AG08395 (cell line): ENCODE data around the gene MED31.
A peak's percentile ranks its signal among the peaks of the same experiment; 100 is the strongest.
"Not testable (repeated sequence)": the region's sequence is repeated elsewhere in the genome, so short reads cannot be mapped to it uniquely, and the experiment has no call there.

Source experiments
- DNase-seq: peaks from one replicate; pipeline ENCODE4 v3.0.0; 2012; ENCODE audit warnings: mixed read lengths, low spot score

MED31 gene

GRCh38 chr17:6677158-6677831 is 25.9 kb upstream of the MED31 start:
- peak; percentile 68 for DNase-seq

GRCh38 chr17:6676802-6677157 is 25.4 kb upstream of the MED31 start:
- DNase-seq: no peak

GRCh38 chr17:6675201-6675825 is 23.9 kb upstream of the MED31 start:
- DNase-seq: no peak

GRCh38 chr17:6674586-6674985 is 23.2 kb upstream of the MED31 start:
- no peak for DNase-seq

- DNase-seq: no peak
Measured at GRCh38 chr17:6671431-6671830, 20.0 kb upstream of the MED31 start.

GRCh38 chr17:6670999-6671398 is 19.6 kb upstream of the MED31 start:
- DNase-seq: no peak

GRCh38 chr17:6670571-6670970 is 19.2 kb upstream of the MED31 start:
- no peak for DNase-seq

- DNase-seq: no peak
Measured at GRCh38 chr17:6669479-6670212, 18.2 kb upstream of the MED31 start.

- DNase-seq: no peak
Measured at GRCh38 chr17:6668727-6669425, 17.5 kb upstream of the MED31 start.

- no peak for DNase-seq
Measured at GRCh38 chr17:6668219-6668618, 16.8 kb upstream of the MED31 start.

GRCh38 chr17:6667516-6667915 is 16.1 kb upstream of the MED31 start:
- DNase-seq: no peak

- no peak for DNase-seq
Measured at GRCh38 chr17:6666557-6666956, 15.2 kb upstream of the MED31 start.

- peak; percentile 89 for DNase-seq
Measured at GRCh38 chr17:6666077-6666521, 14.7 kb upstream of the MED31 start.

GRCh38 chr17:6663200-6663599 is 11.8 kb upstream of the MED31 start:
- DNase-seq: not testable (repeated sequence)

GRCh38 chr17:6661464-6661848 is 10.1 kb upstream of the MED31 start:
- DNase-seq: no peak

- DNase-seq: no peak
Measured at GRCh38 chr17:6660805-6661463, 9.5 kb upstream of the MED31 start.

- no peak for DNase-seq
Measured at GRCh38 chr17:6660101-6660500, 8.7 kb upstream of the MED31 start.

- not testable (repeated sequence) for DNase-seq
Measured at GRCh38 chr17:6658411-6658810, 7.0 kb upstream of the MED31 start.

GRCh38 chr17:6657633-6658287 is 6.4 kb upstream of the MED31 start:
- DNase-seq: no peak

GRCh38 chr17:6656797-6657632 is 5.6 kb upstream of the MED31 start:
- DNase-seq: not testable (repeated sequence)
